Kidney epithelial cell (primary cell): ENCODE results near the gene FILIP1L. TPM values are rescaled to one million over a fixed set of nuclear protein-coding genes. Genes with fewer than 3 reads are reported as not detected.

Experiments
- DNase-seq: peaks from one replicate; pipeline ENCODE4 v3.0.0-alpha.2; 2010; ENCODE audit warnings: low read depth
- H3K27me3 ChIP-seq: 2 replicates; pipeline ENCODE4 v1.6.0; 2011; ENCODE audit warnings: low read length; ENCODE audit not compliant: control insufficient read depth, insufficient read depth
- H3K36me3 ChIP-seq: 2 replicates; pipeline ENCODE4 v1.5.1; 2011; ENCODE audit warnings: low read length; ENCODE audit not compliant: control insufficient read depth, insufficient read depth
- H3K4me3 ChIP-seq: 2 replicates; pipeline ENCODE4 v1.5.1; 2011; ENCODE audit warnings: low read depth, mild to moderate bottlenecking, control low read depth, low read length
- total RNA-seq: library from RNA; depleted of rRNA; stranded (reverse); fragments of >200 nt; gene quantifications from 2 replicates; pipeline ENCODE4 v1.2.3, GENCODE V29; 2015
- TF ChIP-seq, protein P1 (sequence below): IDR thresholded peaks from 2 replicates; pipeline ENCODE4 v1.5.1; 2011; ENCODE audit warnings: mild to moderate bottlenecking, moderate library complexity, low read length, control low read depth, inconsistent platforms; ENCODE audit not compliant: insufficient read depth, poor library complexity, severe bottlenecking

FILIP1L gene
- total RNA-seq, 1 donor from 2014 or later, result 15.6 TPM

DNA sequence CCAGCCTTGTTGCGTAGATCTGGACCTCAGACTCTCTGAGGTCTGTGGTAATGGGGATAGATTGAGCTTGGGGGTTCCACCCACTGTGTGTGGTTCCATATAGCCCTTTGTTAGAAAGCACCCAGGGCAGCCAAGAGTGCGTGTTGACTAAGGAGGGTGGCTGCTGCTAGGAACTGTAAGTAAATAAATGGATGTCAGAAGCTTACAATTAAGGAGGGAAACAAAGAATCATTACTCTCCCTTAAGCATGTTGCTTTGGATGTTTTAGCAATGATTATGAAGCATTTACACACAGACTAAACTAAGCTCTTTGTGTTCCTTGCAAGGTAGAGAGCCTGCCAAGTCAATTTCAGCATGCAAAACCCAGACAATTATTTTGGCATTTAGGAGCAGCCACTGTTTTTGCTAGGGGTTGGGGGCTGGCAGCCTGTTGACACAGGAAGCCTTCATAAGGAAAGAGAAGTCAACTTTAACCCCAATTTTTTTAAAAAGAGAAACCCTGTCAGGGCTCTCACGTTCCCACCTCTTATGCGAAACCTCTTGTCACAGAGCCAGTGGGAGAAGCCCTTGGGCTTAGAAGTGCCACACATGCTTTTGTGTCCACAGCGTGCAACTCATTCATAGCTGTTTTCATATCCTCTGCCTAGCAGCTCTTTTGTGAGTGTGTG lies 168.8 kb downstream of the FILIP1L start:
- TF ChIP-seq, protein P1, sequence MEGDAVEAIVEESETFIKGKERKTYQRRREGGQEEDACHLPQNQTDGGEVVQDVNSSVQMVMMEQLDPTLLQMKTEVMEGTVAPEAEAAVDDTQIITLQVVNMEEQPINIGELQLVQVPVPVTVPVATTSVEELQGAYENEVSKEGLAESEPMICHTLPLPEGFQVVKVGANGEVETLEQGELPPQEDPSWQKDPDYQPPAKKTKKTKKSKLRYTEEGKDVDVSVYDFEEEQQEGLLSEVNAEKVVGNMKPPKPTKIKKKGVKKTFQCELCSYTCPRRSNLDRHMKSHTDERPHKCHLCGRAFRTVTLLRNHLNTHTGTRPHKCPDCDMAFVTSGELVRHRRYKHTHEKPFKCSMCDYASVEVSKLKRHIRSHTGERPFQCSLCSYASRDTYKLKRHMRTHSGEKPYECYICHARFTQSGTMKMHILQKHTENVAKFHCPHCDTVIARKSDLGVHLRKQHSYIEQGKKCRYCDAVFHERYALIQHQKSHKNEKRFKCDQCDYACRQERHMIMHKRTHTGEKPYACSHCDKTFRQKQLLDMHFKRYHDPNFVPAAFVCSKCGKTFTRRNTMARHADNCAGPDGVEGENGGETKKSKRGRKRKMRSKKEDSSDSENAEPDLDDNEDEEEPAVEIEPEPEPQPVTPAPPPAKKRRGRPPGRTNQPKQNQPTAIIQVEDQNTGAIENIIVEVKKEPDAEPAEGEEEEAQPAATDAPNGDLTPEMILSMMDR, result no peak
- no peak for DNase-seq
- Histone ChIP-seq H3K27me3 (no peaks in the 10 kb centered on the region), H3K36me3 (no peaks in the 10 kb centered on the region), H3K4me3 (no peak overlapping the region)

DNA sequence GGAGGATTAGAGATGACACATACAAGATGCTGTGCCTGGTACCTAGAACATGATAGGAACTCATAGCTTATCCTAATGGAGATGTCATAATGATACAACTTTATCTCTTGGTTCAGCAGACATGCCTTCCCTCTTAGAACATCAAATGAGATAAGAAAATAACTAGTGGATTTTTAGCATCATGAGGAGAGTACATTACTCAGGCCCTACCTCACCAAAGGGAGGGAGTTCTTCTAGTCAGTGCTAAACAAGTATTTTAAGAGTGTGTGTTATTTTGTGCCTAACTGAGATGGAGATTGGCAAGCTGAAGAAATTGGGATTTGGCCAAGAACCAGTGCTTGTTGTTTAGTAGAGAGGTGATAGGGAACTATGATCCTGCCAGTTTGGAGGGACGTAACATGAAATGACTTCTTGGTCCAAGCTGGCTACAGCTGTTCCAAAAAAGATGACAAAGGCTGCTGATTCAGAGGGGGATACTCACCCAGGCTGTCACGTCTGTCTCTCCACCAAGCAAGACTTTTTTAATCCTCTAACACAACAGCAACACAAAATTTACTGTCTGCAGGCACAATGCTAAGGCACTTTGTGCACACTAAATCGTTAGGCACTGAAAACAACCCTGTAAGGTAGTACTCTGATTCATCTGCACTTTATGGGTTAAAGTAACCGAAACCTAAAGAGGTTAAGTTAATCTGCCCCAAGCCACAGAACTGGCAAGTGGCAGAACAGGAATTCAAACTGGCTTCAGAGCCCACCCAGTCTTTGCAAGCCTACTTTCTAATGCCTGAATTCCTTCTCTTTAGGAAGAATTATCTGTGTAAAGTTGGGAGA lies 170.2 kb downstream of the FILIP1L start:
- Histone ChIP-seq H3K36me3 (no peaks in the 10 kb centered on the region), H3K27me3 (no peaks in the 10 kb centered on the region), H3K4me3 (no peak overlapping the region)
- TF ChIP-seq, protein P1, result no peak
- DNase-seq, result no peak

DNA sequence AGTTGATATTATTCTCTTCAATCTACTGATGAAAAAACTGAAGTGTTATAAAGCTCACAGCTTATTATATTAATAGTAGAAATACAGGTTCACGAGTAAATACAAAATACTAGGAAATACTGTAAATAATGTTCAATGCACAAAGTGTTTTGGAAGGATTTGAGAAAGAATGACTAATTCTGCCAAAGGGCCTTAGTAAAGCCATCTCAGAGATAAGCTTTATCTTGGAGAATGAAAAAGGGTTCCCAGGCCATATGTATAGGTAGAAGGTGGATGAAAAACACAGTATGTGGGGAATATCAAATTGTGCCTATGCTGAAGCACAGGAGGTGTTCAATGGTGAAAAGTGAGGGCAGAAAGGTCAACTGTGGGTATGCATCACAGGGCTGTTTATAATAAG lies 173.1 kb downstream of the FILIP1L start:
- no peaks in the 10 kb centered on the region for H3K36me3 ChIP-seq
- H3K27me3 ChIP-seq, result no peaks in the 10 kb centered on the region
- TF ChIP-seq, protein P1, result no peak
- H3K4me3 ChIP-seq, result no peak overlapping the region
- no peak for DNase-seq

DNA sequence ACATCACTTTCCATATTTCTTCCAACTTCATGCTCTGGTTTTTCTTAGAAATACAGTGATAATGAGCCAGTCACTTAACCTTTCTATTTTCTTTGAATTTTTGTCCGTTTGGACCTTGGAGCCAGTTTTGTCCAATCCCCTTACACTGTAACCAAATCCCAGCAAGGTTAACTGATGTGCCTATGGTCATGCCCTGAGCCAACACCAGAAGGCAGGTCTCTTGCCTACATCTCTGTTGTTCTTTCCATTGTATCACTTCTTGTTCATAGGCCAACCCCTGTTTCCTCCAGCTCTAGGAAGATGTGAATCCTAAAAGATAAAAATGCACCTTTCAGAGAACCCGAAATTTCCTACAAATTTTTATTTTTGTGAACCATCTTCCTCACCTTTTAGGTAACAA lies 174.0 kb downstream of the FILIP1L start:
- Histone ChIP-seq H3K36me3 (no peaks in the 10 kb centered on the region), H3K4me3 (no peak overlapping the region)

DNA sequence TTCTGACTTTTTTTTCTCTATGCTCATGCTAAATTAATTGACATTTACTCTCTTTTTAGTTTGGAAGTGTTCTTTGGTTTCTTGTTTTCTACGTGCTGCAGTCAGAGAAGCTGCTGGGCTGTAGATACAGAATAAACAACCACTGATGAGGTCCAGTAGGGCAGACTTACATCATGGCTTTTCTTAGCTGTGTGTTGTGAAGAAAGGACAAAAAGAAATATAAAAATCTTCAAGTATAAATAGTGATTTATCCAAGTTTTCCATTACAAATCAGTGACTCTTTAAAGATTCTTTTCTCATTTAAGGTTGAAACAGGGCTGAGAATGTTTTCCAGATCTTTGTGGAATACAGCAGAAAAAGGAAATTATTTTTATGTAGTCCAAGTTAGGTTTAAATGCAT lies 174.4 kb downstream of the FILIP1L start:
- DNase-seq, result no peak
- TF ChIP-seq, protein P1, result no peak
- H3K27me3 ChIP-seq, result no peaks in the 10 kb centered on the region
- H3K36me3 ChIP-seq, result no peaks in the 10 kb centered on the region
- no peak overlapping the region for H3K4me3 ChIP-seq

More for the DNA sequence above, 174.0 kb downstream of the FILIP1L start:
- no peaks in the 10 kb centered on the region for H3K27me3 ChIP-seq
- TF ChIP-seq, protein P1, result no peak
- no peak for DNase-seq
